ENCODE data around the gene POP5. TPM values are rescaled to one million over a fixed set of nuclear protein-coding genes. Genes with fewer than 3 reads are reported as not detected.

The POP5 gene
- total RNA-seq, 1 donor from 2014 or later = 39.5 TPM

DNA sequence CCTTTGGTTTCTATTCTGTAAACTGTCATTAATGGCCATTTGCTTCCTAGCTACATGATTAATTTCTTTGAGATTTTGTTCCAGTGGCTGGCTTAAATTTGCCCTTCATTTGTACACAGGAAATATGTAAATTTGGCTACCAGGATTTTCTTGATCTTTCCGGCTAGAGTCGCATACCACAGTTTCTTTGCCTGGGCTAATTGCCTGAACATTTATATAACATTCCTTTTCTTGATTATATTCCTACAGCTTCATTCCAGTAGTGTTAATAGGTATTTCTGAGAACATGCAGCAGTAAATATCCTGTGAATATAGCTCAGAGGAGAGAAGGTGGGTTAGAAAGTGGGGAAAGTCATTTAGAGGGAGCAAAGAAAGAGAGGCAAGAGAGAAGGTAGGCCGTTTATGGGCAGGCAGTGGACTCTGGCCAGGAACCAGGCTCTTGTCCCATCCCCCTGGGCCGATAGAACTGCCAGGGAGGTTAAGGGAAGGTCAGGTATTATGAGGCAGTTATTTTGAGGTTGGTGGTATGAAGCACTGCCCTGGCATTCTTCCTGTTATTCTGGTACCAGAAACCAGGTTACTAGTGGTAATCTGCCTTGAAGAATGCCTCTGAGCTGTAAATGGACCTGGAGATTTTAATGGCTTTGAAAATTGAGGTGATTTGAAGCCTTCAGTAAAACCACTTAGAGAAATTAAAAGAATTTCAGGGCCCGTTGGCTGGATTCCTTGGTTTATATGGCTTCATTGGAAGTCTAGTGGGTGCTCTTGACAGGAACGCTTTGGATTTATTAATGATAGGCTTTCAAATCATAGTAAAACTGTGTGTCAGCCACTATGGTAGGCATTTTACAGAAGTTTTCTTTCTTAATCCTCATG, 42.7 kb downstream of the POP5 start:
- Histone ChIP-seq H3K4me3 (peak overlapping the region; percentile 77), H3K4me1 (peaks cover 77% of the 10 kb centered on the region), H3K36me3 (peaks cover 17% of the 10 kb centered on the region), H3K9me3 (no peaks in the 10 kb centered on the region), H3K27me3 (ENCODE audit: low read depth) (no peaks in the 10 kb centered on the region), H3K27ac (peak overlapping the region; percentile 75)
- DNase-seq = peak; percentile 60
- ATAC-seq = peak; percentile 60 to 64
- TF ChIP-seq, protein P1, sequence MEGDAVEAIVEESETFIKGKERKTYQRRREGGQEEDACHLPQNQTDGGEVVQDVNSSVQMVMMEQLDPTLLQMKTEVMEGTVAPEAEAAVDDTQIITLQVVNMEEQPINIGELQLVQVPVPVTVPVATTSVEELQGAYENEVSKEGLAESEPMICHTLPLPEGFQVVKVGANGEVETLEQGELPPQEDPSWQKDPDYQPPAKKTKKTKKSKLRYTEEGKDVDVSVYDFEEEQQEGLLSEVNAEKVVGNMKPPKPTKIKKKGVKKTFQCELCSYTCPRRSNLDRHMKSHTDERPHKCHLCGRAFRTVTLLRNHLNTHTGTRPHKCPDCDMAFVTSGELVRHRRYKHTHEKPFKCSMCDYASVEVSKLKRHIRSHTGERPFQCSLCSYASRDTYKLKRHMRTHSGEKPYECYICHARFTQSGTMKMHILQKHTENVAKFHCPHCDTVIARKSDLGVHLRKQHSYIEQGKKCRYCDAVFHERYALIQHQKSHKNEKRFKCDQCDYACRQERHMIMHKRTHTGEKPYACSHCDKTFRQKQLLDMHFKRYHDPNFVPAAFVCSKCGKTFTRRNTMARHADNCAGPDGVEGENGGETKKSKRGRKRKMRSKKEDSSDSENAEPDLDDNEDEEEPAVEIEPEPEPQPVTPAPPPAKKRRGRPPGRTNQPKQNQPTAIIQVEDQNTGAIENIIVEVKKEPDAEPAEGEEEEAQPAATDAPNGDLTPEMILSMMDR (IDR thresholded peaks at IDR 0.05) = no peak
- intact Hi-C loops (cut with DNase I) = no loop called here

DNA sequence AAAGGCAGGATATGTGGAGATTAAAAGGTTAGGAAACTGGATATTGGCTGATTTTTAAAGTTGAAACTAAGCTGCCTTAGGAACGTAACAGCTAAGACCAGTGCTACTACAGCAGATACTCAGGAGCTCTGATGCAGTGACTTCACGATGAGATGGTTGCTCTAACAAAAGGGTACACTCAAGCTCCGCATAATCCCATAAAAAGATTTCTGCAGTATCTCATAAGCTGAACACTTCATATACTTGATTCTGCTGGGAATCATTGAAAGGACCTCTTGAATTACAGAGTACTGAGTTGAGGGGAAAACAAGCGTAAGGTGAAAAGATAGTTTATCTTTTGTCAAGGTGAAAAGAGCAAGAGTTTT, 43.4 kb downstream of the POP5 start:
- peaks cover 12% of the 10 kb centered on the region for H3K36me3 ChIP-seq
- no peaks in the 10 kb centered on the region for H3K27me3 ChIP-seq (ENCODE audit: low read depth)
- peak overlapping the region; percentile 77 for H3K4me3 ChIP-seq
- peak overlapping the region; percentile 75 for H3K27ac ChIP-seq
- intact Hi-C loops (cut with DNase I) = no loop called here
- TF ChIP-seq, protein P1 (IDR thresholded peaks at IDR 0.05) = no peak
- ATAC-seq (no peak), DNase-seq (no peak)
- peaks cover 77% of the 10 kb centered on the region for H3K4me1 ChIP-seq
- no peaks in the 10 kb centered on the region for H3K9me3 ChIP-seq

DNA sequence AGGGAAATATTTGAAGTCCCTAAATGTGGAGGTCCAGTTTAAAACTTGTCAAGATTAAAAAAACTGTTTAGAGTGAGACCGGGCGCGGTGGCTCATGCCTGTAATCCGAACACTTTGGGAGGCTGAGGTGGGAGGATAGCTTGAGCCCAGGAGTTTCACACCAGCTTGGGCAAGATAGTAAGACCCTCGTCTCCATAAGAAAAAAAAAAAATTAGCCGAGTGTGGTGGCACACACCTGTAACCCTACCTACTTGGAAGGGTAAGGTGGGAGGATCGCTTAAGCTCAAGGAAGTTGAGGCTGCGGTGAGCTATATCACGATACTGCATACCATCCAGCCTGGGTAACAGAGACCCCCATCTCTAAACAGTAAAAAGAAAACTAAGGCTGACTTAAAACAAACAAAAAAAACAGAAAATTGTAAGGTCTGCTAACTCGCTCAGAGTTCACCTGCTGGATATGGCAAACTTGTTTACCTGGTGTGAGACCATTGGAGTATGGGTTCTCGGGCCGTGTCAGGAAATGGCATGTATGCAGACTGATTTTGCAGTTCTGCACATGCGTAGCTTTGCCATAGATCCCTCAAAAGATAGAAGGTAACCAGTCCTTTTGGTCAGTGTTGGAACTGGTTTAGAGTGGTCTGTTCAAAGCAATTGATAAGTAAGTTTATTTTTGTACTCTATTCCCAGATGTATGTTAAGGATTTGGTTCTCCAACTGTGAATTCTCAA, 45.0 kb downstream of the POP5 start:
- H3K27ac ChIP-seq = peak overlapping the region; percentile 91
- peak overlapping the region; percentile 77 for H3K4me3 ChIP-seq
- DNase-seq (no peak), ATAC-seq (no peak)
- no peaks in the 10 kb centered on the region for H3K9me3 ChIP-seq
- intact Hi-C loops (cut with DNase I) = no loop called here
- peaks cover 61% of the 10 kb centered on the region for H3K4me1 ChIP-seq
- peaks cover 5% of the 10 kb centered on the region for H3K36me3 ChIP-seq
- H3K27me3 ChIP-seq (ENCODE audit: low read depth) = no peaks in the 10 kb centered on the region
- TF ChIP-seq, protein P1 (IDR thresholded peaks at IDR 0.05) = no peak

DNA sequence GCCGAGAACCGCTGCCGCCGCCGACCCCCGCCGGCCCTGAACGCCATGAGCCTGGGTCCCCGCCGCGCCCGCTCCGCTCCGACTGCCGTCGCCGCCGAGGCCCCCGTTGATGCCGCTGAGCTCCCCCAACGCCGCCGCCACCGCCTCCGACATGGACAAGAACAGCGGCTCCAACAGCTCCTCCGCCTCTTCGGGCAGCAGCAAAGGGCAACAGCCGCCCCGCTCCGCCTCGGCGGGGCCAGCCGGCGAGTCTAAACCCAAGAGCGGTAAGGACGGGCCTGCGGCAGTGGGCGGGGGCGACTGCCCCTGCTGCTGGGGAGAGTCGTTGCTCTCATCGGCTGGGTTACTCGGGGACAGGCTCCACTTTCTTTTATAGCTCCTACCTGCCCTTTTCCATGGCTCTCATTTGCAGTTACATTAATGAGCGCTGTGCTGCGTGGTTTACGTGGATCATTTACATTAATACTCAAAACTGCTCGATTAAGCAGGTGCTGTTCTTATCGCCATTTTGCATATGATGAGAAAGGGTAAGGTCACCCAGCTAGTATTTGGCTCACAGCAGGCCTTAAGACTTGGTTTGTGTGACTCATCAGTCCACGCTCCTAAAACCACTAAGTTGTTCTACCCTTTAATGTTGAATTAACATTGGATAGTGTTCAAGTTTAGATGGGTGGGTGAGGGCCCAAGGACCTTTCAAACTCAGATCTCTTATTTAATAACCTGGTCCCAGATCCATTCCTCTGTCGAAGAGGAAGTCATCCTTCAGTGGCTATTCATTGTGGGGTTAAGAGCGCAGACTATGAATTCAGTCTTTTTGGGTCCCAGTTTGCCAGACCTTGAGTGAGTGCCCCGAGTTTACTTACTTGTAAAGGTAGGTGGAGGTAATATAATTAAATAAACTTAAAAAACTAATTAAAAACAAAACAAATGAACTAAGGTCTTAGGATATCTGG, 46.2 kb downstream of the POP5 start:
- H3K9me3 ChIP-seq = no peaks in the 10 kb centered on the region
- H3K27me3 ChIP-seq (ENCODE audit: low read depth) = no peaks in the 10 kb centered on the region
- DNase-seq (peak; percentile 60), ATAC-seq (peak; percentile 67 to 75)
- intact Hi-C loops (cut with DNase I) = no loop called here
- H3K27ac ChIP-seq = peak overlapping the region; percentile 91
- peaks cover 48% of the 10 kb centered on the region for H3K4me1 ChIP-seq
- TF ChIP-seq, protein P1 (IDR thresholded peaks at IDR 0.05) = no peak
- no peaks in the 10 kb centered on the region for H3K36me3 ChIP-seq
- H3K4me3 ChIP-seq = peak overlapping the region; percentile 77

DNA sequence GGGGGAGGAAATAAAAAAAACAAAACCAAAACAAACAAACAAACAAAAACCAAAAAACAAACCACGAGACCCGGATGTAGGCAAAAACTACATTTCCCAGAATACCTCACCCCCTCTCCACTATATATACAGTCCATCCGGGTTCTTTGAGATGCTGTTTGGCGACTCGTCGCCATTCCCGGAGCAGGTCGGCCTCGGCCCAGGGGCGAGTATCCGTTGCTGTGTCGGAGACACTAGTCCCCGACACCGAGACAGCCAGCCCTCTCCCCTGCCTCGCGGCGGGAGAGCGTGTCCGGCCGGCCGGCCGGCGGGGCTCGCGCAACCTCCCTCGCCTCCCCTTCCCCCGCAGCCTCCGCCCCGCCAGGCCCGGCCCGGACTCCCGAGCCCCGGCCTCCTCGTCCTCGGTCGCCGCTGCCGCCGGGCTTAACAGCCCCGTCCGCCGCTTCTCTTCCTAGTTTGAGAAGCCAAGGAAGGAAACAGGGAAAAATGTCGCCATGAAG, 46.9 kb downstream of the POP5 start, which contains the start of gene RNF10:
Gene RNF10, plus strand, starts transcription at position 154 of the 500 bp plus-strand sequence. CDS start 456 bp downstream, outside the sequence.
- intact Hi-C loops (cut with DNase I) = no loop called here
- ATAC-seq = peak; percentile 83 to 87
- Histone ChIP-seq H3K36me3 (no peaks in the 10 kb centered on the region), H3K4me1 (peaks cover 47% of the 10 kb centered on the region), H3K27me3 (ENCODE audit: low read depth) (no peaks in the 10 kb centered on the region), H3K9me3 (no peaks in the 10 kb centered on the region), H3K27ac (peak within 1 kb of the TSS; percentile 91), H3K4me3 (peak within 1 kb of the TSS; percentile 77)
- TF ChIP-seq, protein P1 (IDR thresholded peaks at IDR 0.05) = no peak
- peak; percentile 77 for DNase-seq
